ENCODE results near the gene NR1D1.

GRCh38 chr17:40093580-40094201, 6.7 kb downstream of the NR1D1 start:
- TF ChIP-seq ISL1 (CRISPR knock-in tag; IDR thresholded peaks at IDR 0.05) (no peak), PATZ1 (CRISPR knock-in tag; IDR thresholded peaks at IDR 0.05; ENCODE audit: borderline replicate concordance) (no peak), ZFP3 (CRISPR knock-in tag; IDR thresholded peaks at IDR 0.05) (no peak), OSR1 (CRISPR knock-in tag; IDR thresholded peaks at IDR 0.05) (no peak), CREB5 (CRISPR knock-in tag; IDR thresholded peaks at IDR 0.05; ENCODE audit: low read depth) (no peak), ZNF565 (CRISPR knock-in tag; conservative IDR thresholded peaks at IDR 0.05; ENCODE audit: low read depth) (no peak), GLIS3 (CRISPR knock-in tag; IDR thresholded peaks at IDR 0.05) (no peak), POU6F1 (CRISPR knock-in tag; IDR thresholded peaks at IDR 0.05; ENCODE audit: borderline replicate concordance, low read depth) (no peak)
